Measurements from ENCODE around the gene UBA1.

Gene UBA1

GRCh38 chrX:47228550-47229270 is 35.1 kb downstream of the UBA1 start:
- no peaks in the 10 kb centered on the region for H3K9me3 ChIP-seq (ENCODE audit: control insufficient read depth, low read length)
- no peaks in the 10 kb centered on the region for H3K4me1 ChIP-seq (ENCODE audit: control insufficient read depth, insufficient read depth, low read length, poor library complexity, severe bottlenecking)
- no peak for DNase-seq
- H3K36me3 ChIP-seq (ENCODE audit: control insufficient read depth, insufficient read depth, low read length) = peaks cover 43% of the 10 kb centered on the region
- H3K27ac ChIP-seq (ENCODE audit: insufficient read depth, low read length, poor library complexity, severe bottlenecking) = no peak overlapping the region
- H3K4me3 ChIP-seq (ENCODE audit: insufficient read depth, low read depth, low read length, poor library complexity, severe bottlenecking) = no peak overlapping the region
- H3K27me3 ChIP-seq (replicated peaks; ENCODE audit: control insufficient read depth, insufficient read depth, low read length, poor library complexity, severe bottlenecking) = no peaks in the 10 kb centered on the region

DNA sequence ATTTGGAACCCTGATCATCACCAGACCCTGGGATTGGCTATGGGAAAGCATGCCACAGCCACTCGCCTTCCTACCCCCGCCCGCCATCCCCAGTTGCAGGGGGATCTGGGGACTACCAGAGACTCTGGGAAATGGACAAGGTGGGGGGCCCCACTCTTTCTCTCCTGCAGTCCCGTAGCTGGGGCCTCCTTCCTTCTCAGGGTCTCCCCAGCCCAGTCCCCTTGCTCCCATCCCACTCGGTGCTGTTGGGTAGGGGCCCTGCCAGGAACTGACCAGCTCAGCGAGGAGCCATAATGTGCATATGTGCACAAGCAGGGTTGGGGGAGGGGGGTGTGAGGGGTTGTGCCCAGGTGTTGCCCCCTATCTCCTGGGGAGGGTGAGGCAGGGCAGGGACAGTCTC is 35.8 kb downstream of the UBA1 start:
- no peak overlapping the region for H3K27ac ChIP-seq (ENCODE audit: insufficient read depth, low read length, poor library complexity, severe bottlenecking)
- no peaks in the 10 kb centered on the region for H3K9me3 ChIP-seq (ENCODE audit: control insufficient read depth, low read length)
- no peaks in the 10 kb centered on the region for H3K27me3 ChIP-seq (replicated peaks; ENCODE audit: control insufficient read depth, insufficient read depth, low read length, poor library complexity, severe bottlenecking)
- no peak for DNase-seq
- no peak overlapping the region for H3K4me3 ChIP-seq (ENCODE audit: insufficient read depth, low read depth, low read length, poor library complexity, severe bottlenecking)
- peaks cover 36% of the 10 kb centered on the region for H3K36me3 ChIP-seq (ENCODE audit: control insufficient read depth, insufficient read depth, low read length)
- no peaks in the 10 kb centered on the region for H3K4me1 ChIP-seq (ENCODE audit: control insufficient read depth, insufficient read depth, low read length, poor library complexity, severe bottlenecking)

DNA sequence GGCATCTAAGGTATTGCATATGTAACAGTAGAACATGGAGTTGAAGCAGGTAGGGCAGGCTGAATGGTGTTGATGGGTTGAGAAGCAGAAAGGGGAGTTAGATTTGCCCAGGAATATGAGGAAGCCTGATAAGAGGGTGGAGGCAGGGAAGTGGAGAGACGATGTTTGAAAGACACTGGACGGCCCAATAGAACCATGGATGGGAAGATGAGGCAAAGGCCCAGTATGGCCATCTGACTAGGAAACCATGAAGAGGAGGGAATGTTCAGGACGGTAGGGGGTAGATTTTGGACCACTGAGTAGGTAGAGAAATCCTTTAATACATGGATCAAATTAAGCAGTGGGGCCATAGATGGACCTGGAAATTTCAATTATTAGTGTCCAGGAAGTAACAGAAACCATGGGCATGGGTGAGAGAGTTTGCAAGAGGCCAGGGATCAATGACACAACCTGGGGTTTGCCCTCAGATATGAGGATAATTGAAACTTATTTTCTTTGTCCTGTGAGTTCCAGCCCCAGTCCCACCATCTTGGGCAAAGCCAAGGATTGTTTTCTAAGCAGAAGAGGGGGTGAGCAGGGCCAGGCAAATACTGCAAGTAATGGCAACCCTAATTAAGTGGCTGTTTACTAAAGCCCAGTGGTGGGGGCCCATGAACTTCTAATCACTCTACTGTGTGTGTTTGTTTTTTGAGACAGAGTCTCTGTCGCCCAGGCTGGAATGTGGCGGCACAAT is 36.7 kb downstream of the UBA1 start:
- no peak overlapping the region for H3K4me3 ChIP-seq (ENCODE audit: insufficient read depth, low read depth, low read length, poor library complexity, severe bottlenecking)
- no peak overlapping the region for H3K27ac ChIP-seq (ENCODE audit: insufficient read depth, low read length, poor library complexity, severe bottlenecking)
- DNase-seq = no peak

DNA sequence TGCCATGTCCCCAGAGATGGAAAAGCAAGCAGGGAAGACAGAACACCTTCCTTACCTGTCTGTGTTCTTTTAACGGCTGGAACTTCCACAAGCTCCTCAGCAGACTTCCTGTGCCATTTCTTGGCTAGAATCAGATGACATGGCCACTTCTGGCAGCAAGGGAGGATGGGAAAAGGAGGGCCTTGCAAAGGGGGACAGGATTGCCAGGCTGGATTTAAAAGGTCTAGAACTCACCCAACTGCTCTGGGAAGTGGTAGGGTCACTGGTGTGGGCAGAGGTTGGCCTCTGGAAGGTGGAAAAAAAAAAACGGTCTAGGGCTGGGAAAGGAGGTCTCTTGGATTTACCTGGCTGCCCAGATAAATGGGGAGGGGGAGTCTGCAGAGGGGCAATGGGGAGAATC is 37.5 kb downstream of the UBA1 start:
- Histone ChIP-seq H3K9me3 (ENCODE audit: control insufficient read depth, low read length) (no peaks in the 10 kb centered on the region), H3K36me3 (ENCODE audit: control insufficient read depth, insufficient read depth, low read length) (peaks cover 18% of the 10 kb centered on the region), H3K4me1 (ENCODE audit: control insufficient read depth, insufficient read depth, low read length, poor library complexity, severe bottlenecking) (no peaks in the 10 kb centered on the region), H3K27ac (ENCODE audit: insufficient read depth, low read length, poor library complexity, severe bottlenecking) (no peak overlapping the region), H3K27me3 (replicated peaks; ENCODE audit: control insufficient read depth, insufficient read depth, low read length, poor library complexity, severe bottlenecking) (no peaks in the 10 kb centered on the region), H3K4me3 (ENCODE audit: insufficient read depth, low read depth, low read length, poor library complexity, severe bottlenecking) (no peak overlapping the region)
- no peak for DNase-seq

More for the DNA sequence above, 36.7 kb downstream of the UBA1 start:
- no peaks in the 10 kb centered on the region for H3K4me1 ChIP-seq (ENCODE audit: control insufficient read depth, insufficient read depth, low read length, poor library complexity, severe bottlenecking)
- no peaks in the 10 kb centered on the region for H3K9me3 ChIP-seq (ENCODE audit: control insufficient read depth, low read length)
- H3K36me3 ChIP-seq (ENCODE audit: control insufficient read depth, insufficient read depth, low read length) = peaks cover 27% of the 10 kb centered on the region
- no peaks in the 10 kb centered on the region for H3K27me3 ChIP-seq (replicated peaks; ENCODE audit: control insufficient read depth, insufficient read depth, low read length, poor library complexity, severe bottlenecking)

GRCh38 chrX:47232197-47232802 is 38.7 kb downstream of the UBA1 start:
- DNase-seq = no peak
- peaks cover 8% of the 10 kb centered on the region for H3K36me3 ChIP-seq (ENCODE audit: control insufficient read depth, insufficient read depth, low read length)
- H3K27me3 ChIP-seq (replicated peaks; ENCODE audit: control insufficient read depth, insufficient read depth, low read length, poor library complexity, severe bottlenecking) = no peaks in the 10 kb centered on the region
- H3K4me1 ChIP-seq (ENCODE audit: control insufficient read depth, insufficient read depth, low read length, poor library complexity, severe bottlenecking) = no peaks in the 10 kb centered on the region
- H3K4me3 ChIP-seq (ENCODE audit: insufficient read depth, low read depth, low read length, poor library complexity, severe bottlenecking) = peak overlapping the region; percentile 69
- no peaks in the 10 kb centered on the region for H3K9me3 ChIP-seq (ENCODE audit: control insufficient read depth, low read length)
- H3K27ac ChIP-seq (ENCODE audit: insufficient read depth, low read length, poor library complexity, severe bottlenecking) = peak overlapping the region; percentile 94

- no peaks in the 10 kb centered on the region for H3K27me3 ChIP-seq (replicated peaks; ENCODE audit: control insufficient read depth, insufficient read depth, low read length, poor library complexity, severe bottlenecking)
- peak in 1 of 3 donors; percentile 28 for DNase-seq
Measured at GRCh38 chrX:47232803-47233332, 39.2 kb downstream of the UBA1 start, which contains the start of gene USP11. USP11 (plus strand) TSS chrX:47233009; CDS start chrX:47233044, 35 bp downstream.

GRCh38 chrX:47233333-47234113 is 39.9 kb downstream of the UBA1 start:
- Histone ChIP-seq H3K4me1 (ENCODE audit: control insufficient read depth, insufficient read depth, low read length, poor library complexity, severe bottlenecking) (no peaks in the 10 kb centered on the region), H3K4me3 (ENCODE audit: insufficient read depth, low read depth, low read length, poor library complexity, severe bottlenecking) (peak overlapping the region; percentile 69), H3K27ac (ENCODE audit: insufficient read depth, low read length, poor library complexity, severe bottlenecking) (peak overlapping the region; percentile 94), H3K9me3 (ENCODE audit: control insufficient read depth, low read length) (no peaks in the 10 kb centered on the region), H3K27me3 (replicated peaks; ENCODE audit: control insufficient read depth, insufficient read depth, low read length, poor library complexity, severe bottlenecking) (no peaks in the 10 kb centered on the region), H3K36me3 (ENCODE audit: control insufficient read depth, insufficient read depth, low read length) (peaks cover 5% of the 10 kb centered on the region)
- DNase-seq = peak; percentile 91 to 95 (median 93)

More at GRCh38 chrX:47232803-47233332, 39.2 kb downstream of the UBA1 start, which contains the start of gene USP11:
- peak within 1 kb of the TSS; percentile 69 for H3K4me3 ChIP-seq (ENCODE audit: insufficient read depth, low read depth, low read length, poor library complexity, severe bottlenecking)
- H3K36me3 ChIP-seq (ENCODE audit: control insufficient read depth, insufficient read depth, low read length) = peaks cover 8% of the 10 kb centered on the region
- H3K4me1 ChIP-seq (ENCODE audit: control insufficient read depth, insufficient read depth, low read length, poor library complexity, severe bottlenecking) = no peaks in the 10 kb centered on the region
- peak within 1 kb of the TSS; percentile 94 for H3K27ac ChIP-seq (ENCODE audit: insufficient read depth, low read length, poor library complexity, severe bottlenecking)
- no peaks in the 10 kb centered on the region for H3K9me3 ChIP-seq (ENCODE audit: control insufficient read depth, low read length)

GRCh38 chrX:47234583-47234982 is 41.0 kb downstream of the UBA1 start:
- no peaks in the 10 kb centered on the region for H3K27me3 ChIP-seq (replicated peaks; ENCODE audit: control insufficient read depth, insufficient read depth, low read length, poor library complexity, severe bottlenecking)
- H3K27ac ChIP-seq (ENCODE audit: insufficient read depth, low read length, poor library complexity, severe bottlenecking) = peak overlapping the region; percentile 94
- no peaks in the 10 kb centered on the region for H3K9me3 ChIP-seq (ENCODE audit: control insufficient read depth, low read length)
- H3K36me3 ChIP-seq (ENCODE audit: control insufficient read depth, insufficient read depth, low read length) = peaks cover 1% of the 10 kb centered on the region
- no peaks in the 10 kb centered on the region for H3K4me1 ChIP-seq (ENCODE audit: control insufficient read depth, insufficient read depth, low read length, poor library complexity, severe bottlenecking)
- DNase-seq = no peak
- no peak overlapping the region for H3K4me3 ChIP-seq (ENCODE audit: insufficient read depth, low read depth, low read length, poor library complexity, severe bottlenecking)

GRCh38 chrX:47235691-47236103 is 42.1 kb downstream of the UBA1 start:
- no peak overlapping the region for H3K27ac ChIP-seq (ENCODE audit: insufficient read depth, low read length, poor library complexity, severe bottlenecking)

More at GRCh38 chrX:47235691-47236103, 42.1 kb downstream of the UBA1 start:
- H3K36me3 ChIP-seq (ENCODE audit: control insufficient read depth, insufficient read depth, low read length) = peaks cover 12% of the 10 kb centered on the region
- no peak overlapping the region for H3K4me3 ChIP-seq (ENCODE audit: insufficient read depth, low read depth, low read length, poor library complexity, severe bottlenecking)
- no peaks in the 10 kb centered on the region for H3K4me1 ChIP-seq (ENCODE audit: control insufficient read depth, insufficient read depth, low read length, poor library complexity, severe bottlenecking)
- no peaks in the 10 kb centered on the region for H3K27me3 ChIP-seq (replicated peaks; ENCODE audit: control insufficient read depth, insufficient read depth, low read length, poor library complexity, severe bottlenecking)
- DNase-seq = no peak
- no peaks in the 10 kb centered on the region for H3K9me3 ChIP-seq (ENCODE audit: control insufficient read depth, low read length)
